GM18909 (cell line): Measurements from ENCODE around the gene MAPK8IP1.

Experiments used
- ATAC-seq: cut with Tn5 transposase; IDR thresholded peaks from one replicate; pipeline ENCODE4 v1.9.1; 2021; ENCODE audit warnings: mild to moderate bottlenecking; ENCODE audit not compliant: unreplicated experiment, poor library complexity

Gene MAPK8IP1

DNA sequence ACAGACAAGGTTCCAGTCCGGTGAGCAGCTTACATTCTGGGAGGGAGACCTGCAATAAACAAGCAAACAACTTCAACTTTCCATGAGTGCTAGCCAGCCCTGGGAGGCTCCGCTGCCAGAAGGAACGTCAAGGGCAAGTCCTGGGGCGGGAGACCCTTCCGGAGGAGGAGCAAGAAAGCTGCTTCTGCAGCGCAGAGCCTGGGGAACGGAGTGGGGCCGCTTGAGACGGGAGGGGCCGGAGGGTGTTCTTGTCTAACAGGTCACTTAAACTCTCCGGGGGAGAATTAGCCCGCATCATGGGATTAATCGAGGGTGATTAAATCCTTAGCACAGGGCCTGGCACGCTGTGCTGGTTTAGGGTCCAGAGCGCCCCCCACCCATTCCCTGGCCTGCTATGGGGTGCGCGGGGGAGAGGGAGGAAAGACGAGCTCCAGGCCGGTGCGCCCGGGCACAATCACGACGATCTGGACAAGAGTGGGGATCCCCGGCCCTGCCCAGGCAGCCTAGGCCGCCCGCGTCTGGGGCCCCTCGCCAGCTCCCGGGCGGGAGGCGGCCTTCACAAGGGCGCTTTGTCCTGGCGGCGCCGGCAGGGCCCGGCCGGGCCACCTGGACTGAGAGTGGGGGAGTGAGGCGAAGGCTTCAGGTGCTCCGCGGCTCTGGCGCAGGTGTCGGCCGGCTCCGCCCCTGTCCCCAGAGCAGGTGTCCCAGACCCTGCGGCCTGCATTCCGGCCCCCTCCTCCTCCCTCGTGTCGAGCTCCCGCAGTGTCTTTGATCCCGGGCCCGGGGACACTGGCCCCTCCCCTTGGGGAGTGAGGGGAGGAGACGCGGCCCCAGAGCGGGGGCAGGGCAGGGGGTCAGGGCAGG lies 36.3 kb downstream of the MAPK8IP1 start:
- ATAC-seq: no peak

DNA sequence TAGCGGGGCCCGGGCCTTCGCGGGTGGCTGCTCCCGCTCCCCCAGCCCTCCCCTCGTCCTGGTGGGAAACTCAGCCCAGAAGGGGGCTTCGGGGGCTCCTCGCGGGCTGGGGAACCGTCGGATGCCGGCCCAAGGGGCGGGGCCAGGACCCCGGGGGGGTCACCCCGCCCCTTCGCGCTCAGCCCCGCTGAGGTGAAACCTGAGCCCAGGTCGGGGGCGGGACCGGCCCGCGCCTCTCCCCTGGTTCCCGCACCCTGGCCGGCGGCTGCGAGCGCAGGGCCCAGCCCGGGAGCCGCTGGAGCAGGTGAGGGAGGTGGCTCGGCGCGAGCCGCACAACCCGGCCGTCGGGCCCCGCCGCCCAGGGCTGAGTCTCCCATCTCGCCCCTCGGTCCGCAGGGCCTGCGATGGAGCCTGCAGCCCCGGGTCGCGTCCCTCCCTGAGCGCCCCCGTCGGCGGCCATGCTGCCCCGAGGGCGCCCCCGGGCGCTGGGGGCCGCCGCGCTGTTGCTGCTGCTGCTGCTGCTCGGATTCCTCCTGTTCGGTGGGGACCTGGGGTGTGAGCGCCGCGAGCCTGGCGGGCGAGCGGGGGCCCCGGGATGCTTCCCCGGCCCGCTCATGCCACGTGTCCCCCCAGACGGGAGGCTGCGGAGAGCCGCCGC lies 37.1 kb downstream of the MAPK8IP1 start, which contains the start of gene LARGE2:
Gene LARGE2, plus strand, starts transcription at position 232 of the 658 bp plus-strand sequence. Its CDS starts 227 bp downstream, at position 459.
- no peak for ATAC-seq

DNA sequence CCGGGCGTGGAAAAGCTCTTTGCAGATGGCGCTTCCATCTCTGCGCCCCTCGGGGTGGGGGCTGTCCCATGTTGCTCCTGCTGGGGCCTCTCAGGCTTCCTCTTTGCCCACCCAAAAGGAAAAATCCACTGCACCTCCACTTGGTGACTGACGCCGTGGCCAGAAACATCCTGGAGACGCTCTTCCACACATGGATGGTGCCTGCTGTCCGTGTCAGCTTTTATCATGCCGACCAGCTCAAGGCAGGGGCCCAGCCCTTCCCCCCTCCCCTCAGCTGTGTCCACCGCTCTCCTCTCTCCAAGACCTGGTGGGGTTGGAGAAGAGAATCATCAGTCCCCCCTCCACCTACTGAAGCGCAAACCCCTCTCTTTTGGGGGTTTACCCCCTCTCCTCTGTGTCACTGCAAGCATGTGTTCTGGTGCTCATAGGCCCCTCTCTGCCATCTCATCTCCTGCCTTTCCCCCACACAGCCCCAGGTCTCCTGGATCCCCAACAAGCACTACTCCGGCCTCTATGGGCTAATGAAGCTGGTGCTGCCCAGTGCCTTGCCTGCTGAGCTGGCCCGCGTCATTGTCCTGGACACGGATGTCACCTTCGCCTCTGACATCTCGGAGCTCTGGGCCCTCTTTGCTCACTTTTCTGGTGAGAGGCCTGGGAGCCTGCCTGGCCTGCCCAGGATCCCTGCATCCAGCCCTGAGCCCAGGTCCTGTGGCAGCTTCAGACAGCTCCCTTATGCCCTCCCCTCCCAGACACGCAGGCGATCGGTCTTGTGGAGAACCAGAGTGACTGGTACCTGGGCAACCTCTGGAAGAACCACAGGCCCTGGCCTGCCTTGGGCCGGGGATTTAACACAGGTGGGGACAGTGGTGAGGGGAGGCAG lies 38.8 kb downstream of the MAPK8IP1 start:
- ATAC-seq: no peak

DNA sequence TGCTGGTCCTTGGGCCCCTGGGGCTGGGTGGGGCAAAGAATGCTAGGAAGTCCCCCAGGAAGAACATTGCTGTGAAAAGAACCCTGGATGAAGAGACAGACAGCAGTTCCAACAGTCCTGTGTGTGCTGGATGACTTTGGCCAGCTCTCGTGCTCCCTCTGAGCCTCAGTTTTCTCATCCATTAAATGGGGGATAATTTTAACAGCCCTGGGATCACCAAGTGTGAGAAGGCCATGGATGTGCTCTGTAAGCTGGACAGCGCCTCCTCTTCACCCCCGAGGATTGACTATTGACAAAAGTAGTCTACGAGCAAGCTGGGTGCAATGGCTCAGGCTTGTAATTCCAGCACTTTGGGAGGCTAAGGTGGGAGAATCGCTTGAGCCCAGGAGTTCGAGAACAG lies 39.5 kb downstream of the MAPK8IP1 start:
- no peak for ATAC-seq

DNA sequence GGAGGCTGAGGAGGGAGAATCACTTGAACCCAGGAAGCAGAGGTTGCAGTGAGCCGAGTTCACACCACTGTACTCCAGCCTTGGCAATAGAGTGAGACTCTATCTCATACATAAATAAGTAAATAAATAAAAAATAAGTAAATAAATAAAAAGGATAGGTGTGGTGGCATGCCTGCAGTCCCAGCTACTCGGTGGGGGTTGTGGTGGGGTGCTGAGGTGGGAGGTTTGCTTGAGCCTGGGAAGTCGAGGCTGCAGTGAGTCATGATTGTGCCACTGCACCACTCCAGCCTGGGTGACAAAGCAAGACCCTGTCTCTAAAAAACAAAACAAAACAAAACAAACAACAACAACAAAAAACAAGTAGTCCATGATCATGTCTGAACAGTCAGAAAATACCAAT lies 40.1 kb downstream of the MAPK8IP1 start:
- no peak for ATAC-seq

DNA sequence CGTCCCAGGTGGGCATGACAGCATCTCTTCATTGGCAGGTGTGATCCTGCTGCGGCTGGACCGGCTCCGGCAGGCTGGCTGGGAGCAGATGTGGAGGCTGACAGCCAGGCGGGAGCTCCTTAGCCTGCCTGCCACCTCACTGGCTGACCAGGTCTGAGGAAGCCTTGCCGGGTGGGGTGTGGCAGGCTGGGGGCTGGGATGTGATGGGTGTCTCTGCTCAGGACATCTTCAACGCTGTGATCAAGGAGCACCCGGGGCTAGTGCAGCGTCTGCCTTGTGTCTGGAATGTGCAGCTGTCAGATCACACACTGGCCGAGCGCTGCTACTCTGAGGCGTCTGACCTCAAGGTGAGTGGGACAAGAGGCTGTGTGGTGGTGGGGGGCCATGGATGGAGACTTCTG lies 40.5 kb downstream of the MAPK8IP1 start:
- no peak for ATAC-seq

DNA sequence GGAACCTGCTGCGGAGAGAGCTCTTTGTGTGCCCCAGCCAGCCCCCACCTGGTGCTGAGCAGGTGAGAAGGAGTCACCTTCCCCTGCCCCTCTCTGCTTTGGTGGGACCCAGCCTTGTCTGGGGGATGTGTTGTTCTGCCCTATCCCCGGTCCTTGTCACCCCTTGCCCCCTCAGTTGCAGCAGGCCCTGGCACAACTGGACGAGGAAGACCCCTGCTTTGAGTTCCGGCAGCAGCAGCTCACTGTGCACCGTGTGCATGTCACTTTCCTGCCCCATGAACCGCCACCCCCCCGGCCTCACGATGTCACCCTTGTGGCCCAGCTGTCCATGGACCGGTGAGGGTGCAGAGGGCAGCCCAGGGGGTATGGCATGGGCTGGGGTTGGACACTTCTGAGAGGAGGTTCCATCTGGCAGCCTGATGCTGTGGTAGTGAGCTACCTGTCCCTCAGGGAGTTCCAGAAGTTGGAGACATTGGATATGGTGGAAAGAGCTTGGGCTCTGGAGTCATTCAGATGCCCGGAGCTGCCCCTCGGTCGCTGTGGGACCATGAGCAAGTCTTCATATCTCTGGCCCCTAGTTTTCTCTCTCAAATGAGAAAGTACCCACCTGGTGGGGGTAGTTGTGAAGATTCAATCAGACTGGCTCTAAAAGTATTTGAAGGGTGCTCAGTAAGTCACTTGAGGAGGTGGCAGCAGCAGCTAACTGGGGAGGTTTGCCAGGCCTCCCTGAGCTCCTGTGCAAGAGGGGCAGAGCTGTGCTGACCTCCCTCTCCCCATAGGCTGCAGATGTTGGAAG lies 41.3 kb downstream of the MAPK8IP1 start:
- no peak for ATAC-seq

DNA sequence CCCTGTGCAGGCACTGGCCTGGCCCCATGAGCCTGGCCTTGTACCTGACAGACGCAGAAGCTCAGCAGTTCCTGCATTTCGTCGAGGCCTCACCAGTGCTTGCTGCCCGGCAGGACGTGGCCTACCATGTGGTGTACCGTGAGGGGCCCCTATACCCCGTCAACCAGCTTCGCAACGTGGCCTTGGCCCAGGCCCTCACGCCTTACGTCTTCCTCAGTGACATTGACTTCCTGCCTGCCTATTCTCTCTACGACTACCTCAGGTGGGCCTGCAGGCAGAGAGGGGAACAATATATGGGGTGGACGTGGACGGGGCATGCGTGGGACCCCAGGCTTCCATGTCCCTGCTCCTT lies 41.9 kb downstream of the MAPK8IP1 start:
- ATAC-seq: no peak

DNA sequence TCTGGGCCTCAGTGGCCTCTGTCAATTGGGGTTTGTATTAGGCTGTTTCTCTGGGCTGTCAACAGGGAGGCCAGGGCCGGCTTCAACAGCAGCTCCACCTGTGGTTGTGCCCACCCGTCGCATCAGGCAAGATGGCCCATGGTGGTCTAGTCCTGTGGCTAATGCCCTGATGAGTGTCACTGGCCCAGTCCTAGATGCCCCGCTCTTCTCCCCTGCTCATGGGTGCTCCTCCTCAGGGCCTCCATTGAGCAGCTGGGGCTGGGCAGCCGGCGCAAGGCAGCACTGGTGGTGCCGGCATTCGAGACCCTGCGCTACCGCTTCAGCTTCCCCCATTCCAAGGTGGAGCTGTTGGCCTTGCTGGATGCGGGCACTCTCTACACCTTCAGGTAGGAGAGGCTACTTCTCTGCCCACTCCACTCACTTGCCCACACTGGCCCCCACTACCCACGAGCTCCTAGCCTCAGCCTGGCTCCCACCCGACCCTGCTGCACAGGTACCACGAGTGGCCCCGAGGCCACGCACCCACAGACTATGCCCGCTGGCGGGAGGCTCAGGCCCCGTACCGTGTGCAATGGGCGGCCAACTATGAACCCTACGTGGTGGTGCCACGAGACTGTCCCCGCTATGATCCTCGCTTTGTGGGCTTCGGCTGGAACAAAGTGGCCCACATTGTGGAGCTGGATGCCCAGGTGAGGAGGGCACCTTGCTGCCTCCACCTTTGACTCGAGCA lies 42.4 kb downstream of the MAPK8IP1 start:
- ATAC-seq: no peak

DNA sequence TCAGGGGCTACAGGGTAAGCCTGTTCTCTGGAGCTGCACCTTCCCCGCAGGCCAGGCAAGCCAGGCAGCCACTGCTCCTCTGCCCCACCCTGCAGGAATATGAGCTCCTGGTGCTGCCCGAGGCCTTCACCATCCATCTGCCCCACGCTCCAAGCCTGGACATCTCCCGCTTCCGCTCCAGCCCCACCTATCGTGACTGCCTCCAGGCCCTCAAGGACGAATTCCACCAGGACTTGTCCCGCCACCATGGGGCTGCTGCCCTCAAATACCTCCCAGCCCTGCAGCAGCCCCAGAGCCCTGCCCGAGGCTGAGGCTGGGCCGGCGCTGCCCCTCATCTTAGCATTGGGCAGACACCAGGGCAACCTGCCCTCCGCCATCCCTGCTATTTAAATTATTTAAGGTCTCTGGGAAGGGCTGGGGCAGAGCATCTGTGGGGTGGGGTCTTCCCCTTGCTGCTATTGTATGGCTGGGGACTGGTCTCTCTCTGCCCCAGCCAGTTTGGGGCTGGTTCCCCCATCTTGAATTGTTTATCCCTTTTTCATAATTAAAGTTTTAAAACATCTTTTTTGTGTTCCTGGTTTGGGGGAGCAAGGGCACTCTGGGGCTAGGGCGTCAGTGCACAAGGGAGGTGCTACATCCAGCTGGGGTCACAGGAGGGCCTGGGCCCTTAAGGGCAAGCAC lies 43.2 kb downstream of the MAPK8IP1 start:
- no peak for ATAC-seq

DNA sequence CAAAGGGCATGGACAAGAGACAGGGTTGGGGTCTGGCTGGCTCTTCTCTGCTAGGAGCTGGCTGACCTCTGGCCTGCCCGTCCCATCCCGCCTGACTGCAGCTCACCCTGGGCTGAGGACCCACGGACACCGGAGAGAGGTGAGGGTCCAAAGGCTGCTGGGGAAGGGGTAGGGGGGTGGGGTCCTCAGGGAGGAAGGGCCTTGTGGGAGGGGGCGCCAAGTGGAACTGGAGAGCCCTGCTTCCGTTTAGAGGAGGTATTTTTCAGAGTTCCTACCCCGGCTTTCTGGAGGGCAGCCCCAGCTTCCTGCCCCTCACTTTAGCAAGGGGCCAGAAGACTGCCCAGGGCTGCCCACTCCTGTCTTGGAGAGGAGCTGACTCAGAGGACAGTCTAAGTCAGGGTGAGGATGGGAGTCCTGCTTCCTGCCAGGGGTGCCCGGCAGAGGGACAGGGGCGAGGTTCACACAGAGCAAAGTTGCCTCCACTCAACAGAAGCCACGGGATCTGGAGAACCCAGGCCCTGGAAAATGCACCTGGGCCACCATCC lies 44.1 kb downstream of the MAPK8IP1 start:
- ATAC-seq: peak; percentile 16

DNA sequence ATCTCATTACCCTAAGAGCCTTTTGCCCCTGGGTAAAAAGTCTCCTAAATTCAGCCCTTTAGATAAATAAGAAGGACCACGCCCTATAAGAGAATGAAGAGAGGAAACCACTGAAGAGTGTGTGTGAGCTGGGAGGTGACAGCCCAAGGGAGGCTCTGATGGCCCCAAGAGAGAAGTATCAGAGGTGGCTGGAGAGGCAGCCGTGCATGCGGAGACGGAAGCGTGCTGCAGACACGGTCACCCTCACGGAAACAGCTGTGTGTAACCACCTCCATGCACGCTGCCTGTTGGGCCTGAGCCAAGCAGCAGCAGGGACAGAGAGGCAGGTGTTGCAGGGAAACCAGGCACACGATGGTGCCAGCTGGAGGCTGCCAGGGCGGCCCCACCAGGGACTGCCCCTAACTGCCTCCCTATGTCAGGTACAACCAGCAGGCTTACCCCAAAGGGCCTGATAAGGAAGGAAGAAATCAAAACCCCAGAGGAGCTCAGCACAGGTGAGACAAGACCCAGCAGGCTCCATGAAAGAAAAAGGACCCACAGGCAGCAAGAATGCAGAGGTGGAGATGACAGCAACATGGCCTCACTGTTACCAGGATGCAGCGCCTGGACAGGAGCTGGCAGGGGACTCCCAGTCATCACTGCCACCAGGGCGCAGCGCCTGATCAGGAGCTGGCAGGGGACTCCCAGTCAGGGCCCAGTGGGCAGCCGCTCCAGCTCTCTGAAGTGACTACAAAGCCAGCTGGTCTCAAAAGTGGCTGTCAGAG lies 44.8 kb downstream of the MAPK8IP1 start:
- peak; percentile 94 for ATAC-seq

DNA sequence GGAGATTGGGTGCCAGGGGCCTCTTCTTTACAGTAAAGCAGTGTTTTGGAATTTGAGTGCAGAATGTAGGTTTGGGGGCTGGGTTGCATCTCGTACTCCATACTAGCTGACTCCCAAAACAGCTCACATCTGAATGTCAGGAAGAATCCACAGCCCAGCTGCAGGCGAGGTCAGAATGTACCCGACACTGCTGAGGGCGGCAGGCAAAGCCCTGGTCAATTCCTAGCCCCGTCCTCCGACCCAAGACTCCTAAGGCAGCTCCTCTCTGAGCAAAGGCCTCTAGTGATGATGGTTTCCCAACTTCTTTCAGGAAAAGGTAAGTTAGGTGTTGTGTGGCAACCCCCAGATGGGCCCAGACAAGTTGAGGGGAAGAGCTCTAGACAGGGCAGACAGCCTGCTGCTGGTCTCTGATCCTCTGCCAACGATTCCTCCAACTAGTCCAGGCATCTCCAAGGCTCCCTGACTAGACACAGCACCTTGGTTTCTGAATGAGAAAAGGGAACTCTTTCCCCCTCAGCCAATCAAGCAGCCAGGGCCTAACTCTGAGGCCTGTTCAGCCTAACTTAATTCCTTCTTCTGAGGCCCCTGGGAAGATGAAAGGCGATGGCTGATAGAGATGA lies 45.6 kb downstream of the MAPK8IP1 start:
- no peak for ATAC-seq

DNA sequence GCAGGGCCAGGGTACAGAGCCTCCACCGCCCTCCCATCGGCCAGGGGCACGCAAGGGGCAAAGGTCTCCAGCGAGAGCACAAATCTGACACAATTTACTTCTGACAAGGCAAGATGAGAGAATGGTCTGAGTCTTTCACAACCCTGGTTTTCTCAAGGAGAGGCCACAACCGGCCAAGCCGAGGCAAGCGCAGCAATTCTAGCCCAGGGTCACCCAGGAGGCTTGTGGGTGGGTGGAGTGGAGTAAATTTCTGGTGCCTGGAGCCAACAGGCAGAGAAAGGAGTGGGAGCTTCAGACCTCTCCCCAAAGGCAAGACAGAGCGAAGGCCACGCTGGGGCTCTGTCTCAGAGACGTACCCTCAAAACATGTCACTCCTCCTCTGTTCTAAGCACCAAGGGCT lies 46.3 kb downstream of the MAPK8IP1 start:
- ATAC-seq: no peak

DNA sequence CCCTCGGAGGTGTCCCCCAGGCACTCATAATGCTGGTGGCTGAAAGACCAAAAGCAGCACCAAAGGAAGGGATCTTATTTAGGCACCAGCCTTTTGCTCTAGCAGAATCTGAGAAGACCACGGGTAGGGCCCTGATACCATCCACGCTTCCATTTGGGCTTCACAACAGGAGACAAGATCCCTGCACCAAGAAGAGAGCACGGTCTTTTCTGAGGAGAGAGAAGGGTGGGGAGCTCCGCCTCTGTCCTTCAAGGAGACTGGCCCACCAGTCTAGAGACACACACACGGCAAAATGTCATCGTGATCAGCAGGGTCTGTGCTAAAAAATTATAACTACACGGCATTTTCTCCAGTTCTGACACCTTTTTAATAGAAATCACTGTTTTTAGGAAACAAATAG lies 46.8 kb downstream of the MAPK8IP1 start:
- ATAC-seq: no peak

DNA sequence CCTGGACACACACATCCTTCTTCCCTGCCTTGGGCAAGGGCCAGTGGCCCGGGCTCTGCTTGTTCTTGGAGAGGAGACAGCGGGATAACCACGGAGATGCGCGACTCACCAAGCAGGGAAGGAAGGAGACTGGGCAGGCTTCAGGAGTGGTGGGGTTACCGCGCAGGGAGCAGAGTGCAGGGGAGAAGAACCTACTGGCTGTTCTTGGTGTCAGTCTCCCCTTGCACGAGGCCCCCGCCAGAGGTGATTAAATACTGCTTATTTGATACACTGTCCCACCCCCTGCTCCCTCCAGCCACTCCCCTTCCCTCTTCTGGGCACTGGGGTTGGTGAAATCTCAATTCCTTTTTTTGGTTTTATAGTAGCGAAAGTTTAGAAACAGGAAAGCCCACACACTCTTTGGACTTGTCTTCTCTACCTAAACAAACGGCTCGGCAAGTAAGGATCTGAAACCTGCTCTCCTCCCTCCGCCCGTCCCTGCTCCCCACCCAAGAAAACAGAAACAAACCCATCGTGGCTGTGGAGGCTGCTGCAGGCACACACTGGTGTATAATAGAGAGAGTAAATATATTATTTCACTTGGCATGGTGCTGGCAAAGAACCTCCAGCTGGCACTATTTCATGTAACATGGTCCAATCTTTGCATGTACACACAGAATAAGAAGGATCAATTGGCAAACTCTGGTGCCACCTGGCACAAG lies 47.8 kb downstream of the MAPK8IP1 start:
- no peak for ATAC-seq
